AG10803 (cell line): ENCODE data around the gene CNGA1.
"Not testable (repeated sequence)": the region's sequence is repeated elsewhere in the genome, so short reads cannot be mapped to it uniquely, and the experiment has no call there.

Source experiments
- DNase-seq: peaks from one replicate; pipeline ENCODE4 v3.0.0; 2010; ENCODE audit warnings: low read depth
- H3K4me3 ChIP-seq: 2 replicates; pipeline ENCODE4 v1.5.1; 2011; ENCODE audit warnings: mild to moderate bottlenecking, low read length, control low read depth
- TF ChIP-seq, protein P1 (sequence below): conservative IDR thresholded peaks from 2 replicates; pipeline ENCODE4 v1.5.1; 2011; ENCODE audit warnings: mild to moderate bottlenecking, low read length, control low read depth, inconsistent platforms

CNGA1 gene

GRCh38 chr4:48021100-48021499, 4.6 kb upstream of the CNGA1 start:
- no peak for DNase-seq
- TF ChIP-seq, protein P1, sequence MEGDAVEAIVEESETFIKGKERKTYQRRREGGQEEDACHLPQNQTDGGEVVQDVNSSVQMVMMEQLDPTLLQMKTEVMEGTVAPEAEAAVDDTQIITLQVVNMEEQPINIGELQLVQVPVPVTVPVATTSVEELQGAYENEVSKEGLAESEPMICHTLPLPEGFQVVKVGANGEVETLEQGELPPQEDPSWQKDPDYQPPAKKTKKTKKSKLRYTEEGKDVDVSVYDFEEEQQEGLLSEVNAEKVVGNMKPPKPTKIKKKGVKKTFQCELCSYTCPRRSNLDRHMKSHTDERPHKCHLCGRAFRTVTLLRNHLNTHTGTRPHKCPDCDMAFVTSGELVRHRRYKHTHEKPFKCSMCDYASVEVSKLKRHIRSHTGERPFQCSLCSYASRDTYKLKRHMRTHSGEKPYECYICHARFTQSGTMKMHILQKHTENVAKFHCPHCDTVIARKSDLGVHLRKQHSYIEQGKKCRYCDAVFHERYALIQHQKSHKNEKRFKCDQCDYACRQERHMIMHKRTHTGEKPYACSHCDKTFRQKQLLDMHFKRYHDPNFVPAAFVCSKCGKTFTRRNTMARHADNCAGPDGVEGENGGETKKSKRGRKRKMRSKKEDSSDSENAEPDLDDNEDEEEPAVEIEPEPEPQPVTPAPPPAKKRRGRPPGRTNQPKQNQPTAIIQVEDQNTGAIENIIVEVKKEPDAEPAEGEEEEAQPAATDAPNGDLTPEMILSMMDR = no peak
- H3K4me3 ChIP-seq = no peak overlapping the region

DNA sequence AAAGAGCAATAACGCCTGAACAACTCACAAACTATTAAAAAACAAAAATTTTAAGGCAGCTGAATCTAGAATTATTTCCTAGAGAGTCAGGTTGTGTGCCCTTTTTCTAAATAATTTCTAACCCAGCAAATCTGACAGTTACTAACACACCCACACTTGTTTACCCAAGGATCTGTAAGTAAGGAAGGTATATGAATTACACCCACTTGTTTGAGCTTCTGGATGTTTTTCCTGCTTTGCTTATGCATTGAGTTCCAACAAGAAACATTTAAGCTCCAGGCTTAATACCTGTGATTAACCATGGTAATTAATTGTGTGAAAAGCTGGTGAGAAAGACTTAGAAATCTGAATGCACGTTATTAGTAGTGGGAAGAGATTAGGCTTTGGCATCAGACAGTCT, 1.6 kb upstream of the CNGA1 start:
- TF ChIP-seq, protein P1 = no peak
- no peak overlapping the region for H3K4me3 ChIP-seq
- no peak for DNase-seq

DNA sequence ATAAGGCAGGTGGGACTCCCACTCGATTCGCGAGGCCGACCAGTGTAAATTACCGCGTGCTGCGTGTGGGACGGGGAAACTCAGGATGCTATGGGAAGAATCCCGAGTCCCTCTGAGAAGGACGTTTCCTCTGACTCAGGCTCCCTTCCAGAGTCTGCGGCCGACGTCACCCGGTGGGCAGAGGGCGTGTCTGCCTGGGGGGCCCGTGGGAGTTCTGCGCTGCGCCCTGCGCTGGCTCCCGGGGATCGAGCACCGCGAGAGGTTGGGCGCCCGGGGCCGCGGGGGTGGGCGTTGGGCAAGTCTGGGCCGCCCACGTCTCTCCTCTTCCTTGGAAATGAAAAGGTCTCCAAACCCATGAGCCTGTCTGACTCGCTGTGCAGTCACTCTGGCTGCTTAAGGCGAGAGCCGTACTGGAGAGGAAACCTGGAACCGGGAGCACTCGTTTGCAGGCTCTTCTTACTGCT, 659 bp upstream of the CNGA1 start:
- peak overlapping the region; percentile 58 for H3K4me3 ChIP-seq
- TF ChIP-seq, protein P1 = no peak
- DNase-seq = peak; percentile 11

DNA sequence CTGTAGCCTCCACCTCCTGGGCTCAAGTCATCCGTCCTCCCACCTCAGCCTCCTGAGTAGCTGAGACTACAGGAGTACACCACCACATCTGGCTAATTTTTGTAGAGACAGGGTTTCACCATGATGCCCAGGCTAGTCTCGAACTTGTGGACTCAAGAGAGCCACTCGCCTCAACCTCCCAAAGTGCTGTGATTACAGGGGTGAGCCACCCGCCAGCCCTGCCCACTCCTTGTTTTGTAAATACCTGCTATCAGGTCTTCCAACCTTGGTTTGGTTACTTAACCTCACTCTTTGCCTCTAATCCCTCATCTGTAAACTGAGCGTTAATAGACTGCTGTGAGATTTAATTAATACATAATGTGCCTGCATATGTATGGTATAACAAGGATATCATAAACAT, 803 bp downstream of the CNGA1 start:
- no peak for DNase-seq
- no peak overlapping the region for H3K4me3 ChIP-seq
- TF ChIP-seq, protein P1 = no peak

- H3K4me3 ChIP-seq = no peak overlapping the region
- no peak for DNase-seq
- TF ChIP-seq, protein P1 = no peak
Observed at GRCh38 chr4:48015216-48015615, 1.3 kb downstream of the CNGA1 start.

GRCh38 chr4:48012824-48013223, 3.7 kb downstream of the CNGA1 start:
- TF ChIP-seq, protein P1 = no peak
- no peak overlapping the region for H3K4me3 ChIP-seq
- no peak for DNase-seq

DNA sequence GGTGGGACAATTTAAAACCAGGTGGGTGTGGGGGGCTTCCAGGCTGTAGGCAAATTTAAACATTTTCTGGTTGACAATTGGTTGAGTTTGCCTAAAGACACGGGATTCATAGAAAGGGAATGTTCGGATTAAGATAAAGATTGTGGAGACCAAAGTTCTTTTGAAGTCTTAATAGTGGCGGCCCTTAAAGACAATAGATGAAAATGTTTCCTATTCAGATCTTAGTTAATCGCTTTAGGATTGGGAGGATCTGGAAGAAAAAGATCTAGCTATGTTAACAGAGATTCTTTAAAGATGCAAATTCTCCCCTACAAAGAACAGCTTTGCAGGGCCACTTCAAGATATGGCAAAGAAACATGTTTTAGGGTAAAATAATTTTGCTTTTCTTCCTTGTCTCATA, 4.8 kb downstream of the CNGA1 start:
- H3K4me3 ChIP-seq = no peak overlapping the region
- no peak for DNase-seq
- TF ChIP-seq, protein P1 = no peak

DNA sequence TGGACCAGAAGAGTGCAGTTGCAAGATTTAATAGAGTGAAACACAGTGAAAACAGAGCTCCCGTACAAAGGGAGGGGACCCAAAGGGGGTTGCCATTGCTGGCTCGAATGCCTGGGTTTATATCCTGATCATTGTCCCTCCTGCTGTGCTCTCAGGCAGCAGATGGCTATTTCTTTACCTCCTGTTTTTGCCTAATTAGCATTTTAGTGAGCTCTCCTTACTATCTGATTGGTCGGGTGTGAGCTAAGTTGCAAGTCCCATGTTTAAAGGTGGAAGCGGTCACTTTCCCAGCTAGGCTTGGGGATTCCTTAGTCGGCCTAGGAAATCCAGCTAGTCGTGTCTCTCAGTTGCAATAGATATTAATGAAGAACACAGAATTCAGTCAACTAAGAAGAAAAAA, 5.6 kb downstream of the CNGA1 start:
- H3K4me3 ChIP-seq = not testable (repeated sequence)

More for the DNA sequence above, 5.6 kb downstream of the CNGA1 start:
- not testable (repeated sequence) for DNase-seq
